Caco-2 (cell line): ENCODE measurements around the gene NEURL4. TPM values are rescaled to one million over a fixed set of nuclear protein-coding genes. Genes with fewer than 3 reads are reported as not detected.

Experiments used
- BruUV-seq: library from RNA; stranded (reverse); fragments of 400-500 nt; replicated peaks from 2 replicates; lab custom pipeline; 2021; lab: Mats Ljungman, UMichigan
- CTCF ChIA-PET: fragments of 300-600 bp; sonication (Branson Sonifier 250); formaldehyde crosslinking; loops from one replicate; lab custom pipeline; 2022; ENCODE audit warnings: antibody characterized with exemption; lab: Charles Lee
- POLR2A ChIA-PET: fragments of 300-600 bp; sonication (Branson Sonifier 250); formaldehyde crosslinking; loops from one replicate; lab custom pipeline; 2022; ENCODE audit warnings: antibody characterized with exemption; lab: Charles Lee
- DNase-seq, 2 experiments: peaks; one replicate each; pipeline versions ENCODE4 v3.0.0 to v3.0.0-alpha.2; 2020 to 2022
- H3K27me3 ChIP-seq: replicated peaks from 2 replicates; pipeline ENCODE4 v1.6.0; 2011; ENCODE audit warnings: low read length; ENCODE audit not compliant: control insufficient read depth, insufficient read depth
- H3K36me3 ChIP-seq: 2 replicates; pipeline ENCODE4 v1.5.1; 2011; ENCODE audit warnings: low read length; ENCODE audit not compliant: control insufficient read depth, insufficient read depth
- H3K4me1 ChIP-seq: fragments of 250-450 bp; sonication (Bioruptor Pico); 2 replicates; pipeline ENCODE4 v1.5.1; 2020; ENCODE audit warnings: mild to moderate bottlenecking
- H3K4me3 ChIP-seq: 2 replicates; pipeline ENCODE4 v1.5.1; 2011; ENCODE audit warnings: low read depth, mild to moderate bottlenecking, control low read depth, low read length
- H3K9me3 ChIP-seq: fragments of 250-450 bp; sonication (Bioruptor Pico); 2 replicates; pipeline ENCODE4 v1.5.1; 2020; ENCODE audit warnings: mild to moderate bottlenecking, moderate library complexity
- H3K27ac Mint-ChIP-seq: one replicate; pipeline ENCODE4 v1.8.0; 2022; ENCODE audit warnings: mixed read lengths; ENCODE audit not compliant: unreplicated experiment
- H3K27me3 Mint-ChIP-seq: one replicate; pipeline ENCODE4 v1.8.0; 2022; ENCODE audit warnings: mixed read lengths; ENCODE audit not compliant: insufficient read depth, unreplicated experiment
- H3K36me3 Mint-ChIP-seq: one replicate; pipeline ENCODE4 v1.8.0; 2022; ENCODE audit warnings: mild to moderate bottlenecking, mixed read lengths; ENCODE audit not compliant: insufficient read depth, unreplicated experiment
- H3K4me1 Mint-ChIP-seq: one replicate; pipeline ENCODE4 v1.8.0; 2022; ENCODE audit warnings: low read depth, mixed read lengths; ENCODE audit not compliant: unreplicated experiment
- H3K4me3 Mint-ChIP-seq: one replicate; pipeline ENCODE4 v1.8.0; 2022; ENCODE audit warnings: mild to moderate bottlenecking, moderate library complexity, mixed read lengths; ENCODE audit not compliant: unreplicated experiment
- H3K9me3 Mint-ChIP-seq: one replicate; pipeline ENCODE4 v1.8.0; 2022; ENCODE audit warnings: mixed read lengths; ENCODE audit not compliant: unreplicated experiment
- intact Hi-C: fragments of 100-400 bp; cut with micrococcal nuclease; formaldehyde crosslinking; loops from one replicate; pipeline ENCODE4 v1.10.0; 2022; ENCODE audit not compliant: unreplicated experiment
- total RNA-seq: library from RNA; stranded (reverse); gene quantifications from 2 replicates; pipeline ENCODE4 v1.2.3, GENCODE V29; 2022
- TF ChIP-seq, protein P1 (sequence below), 2 experiments: fragments of 200-600 bp in 1 of 2; IDR thresholded peaks; 1 replicate in 1 of 2; 2 replicates in 1 of 2; pipeline versions ENCODE4 v1.5.1 to v1.8.0; 2011 to 2022; ENCODE audit warnings: antibody characterized with exemption in 1 of 2, control low read depth in 1 of 2, inconsistent platforms in 1 of 2, low read depth in 1 of 2, low read length in 1 of 2, mild to moderate bottlenecking in 1 of 2, moderate library complexity in 1 of 2; ENCODE audit not compliant: insufficient read depth in 1 of 2, severe bottlenecking in 1 of 2, unreplicated experiment in 1 of 2

NEURL4 gene
- total RNA-seq, 1 experiment from 2014 or later, result 31.1 TPM

GRCh38 chr17:7266784-7267183 is 62.4 kb downstream of the NEURL4 start:
- POLR2A ChIA-PET, result no interaction called here
- Histone ChIP-seq H3K4me1 (peaks cover 5% of the 10 kb centered on the region; the same call in 1 of the 2 replicates), H3K27me3 (no peaks in the 10 kb centered on the region), H3K4me3 (no peak overlapping the region), H3K36me3 (no peaks in the 10 kb centered on the region), H3K9me3 (no peaks in the 10 kb centered on the region)
- H3K9me3 Mint-ChIP-seq, result no peaks in the 10 kb centered on the region
- H3K4me3 Mint-ChIP-seq, result no peak overlapping the region
- no TSS peak for BruUV-seq
- H3K27ac Mint-ChIP-seq, result no peak overlapping the region
- H3K27me3 Mint-ChIP-seq, result no peaks in the 10 kb centered on the region
- peaks cover 21% of the 10 kb centered on the region for H3K36me3 Mint-ChIP-seq
- DNase-seq, result no peak
- TF ChIP-seq, protein P1, sequence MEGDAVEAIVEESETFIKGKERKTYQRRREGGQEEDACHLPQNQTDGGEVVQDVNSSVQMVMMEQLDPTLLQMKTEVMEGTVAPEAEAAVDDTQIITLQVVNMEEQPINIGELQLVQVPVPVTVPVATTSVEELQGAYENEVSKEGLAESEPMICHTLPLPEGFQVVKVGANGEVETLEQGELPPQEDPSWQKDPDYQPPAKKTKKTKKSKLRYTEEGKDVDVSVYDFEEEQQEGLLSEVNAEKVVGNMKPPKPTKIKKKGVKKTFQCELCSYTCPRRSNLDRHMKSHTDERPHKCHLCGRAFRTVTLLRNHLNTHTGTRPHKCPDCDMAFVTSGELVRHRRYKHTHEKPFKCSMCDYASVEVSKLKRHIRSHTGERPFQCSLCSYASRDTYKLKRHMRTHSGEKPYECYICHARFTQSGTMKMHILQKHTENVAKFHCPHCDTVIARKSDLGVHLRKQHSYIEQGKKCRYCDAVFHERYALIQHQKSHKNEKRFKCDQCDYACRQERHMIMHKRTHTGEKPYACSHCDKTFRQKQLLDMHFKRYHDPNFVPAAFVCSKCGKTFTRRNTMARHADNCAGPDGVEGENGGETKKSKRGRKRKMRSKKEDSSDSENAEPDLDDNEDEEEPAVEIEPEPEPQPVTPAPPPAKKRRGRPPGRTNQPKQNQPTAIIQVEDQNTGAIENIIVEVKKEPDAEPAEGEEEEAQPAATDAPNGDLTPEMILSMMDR (IDR thresholded peaks at IDR 0.05; ENCODE audit: insufficient read depth in 1 of 2, low read depth in 1 of 2, low read length in 1 of 2, severe bottlenecking in 1 of 2, unreplicated experiment in 1 of 2), result no peak
- intact Hi-C loops, result no loop called here
- peaks cover 9% of the 10 kb centered on the region for H3K4me1 Mint-ChIP-seq
- CTCF ChIA-PET, result interaction anchor here (0.8 kb wide), 1 partner anchor 221 kb away, joined by 3 read pairs; no protein-coding TSS in a partner anchor

Other genes with a start within 250 kb of the NEURL4 start
- gene CLEC10A, start 249.1 kb downstream of the NEURL4 start, total RNA-seq, result not detected in 2 replicates
- 12.8 and 14.3 TPM in 2 replicates for gene ASGR2, start 214.5 kb downstream of the NEURL4 start, total RNA-seq
- 8.3 and 9.2 TPM in 2 replicates for gene ASGR1, start 150.0 kb downstream of the NEURL4 start, total RNA-seq
- gene DLG4, start 109.5 kb downstream of the NEURL4 start, total RNA-seq, result 0.98 and 1.8 TPM in 2 replicates
- gene ACADVL, start 109.4 kb downstream of the NEURL4 start, total RNA-seq, result 133 and 164 TPM in 2 replicates
- gene DVL2, start 94.8 kb downstream of the NEURL4 start, total RNA-seq, result 38.3 and 41.3 TPM in 2 replicates
- 20.5 and 20.6 TPM in 2 replicates for gene PHF23, start 89.9 kb downstream of the NEURL4 start, total RNA-seq
- 129 and 140 TPM in 2 replicates for gene GABARAP, start 86.9 kb downstream of the NEURL4 start, total RNA-seq
- gene CTDNEP1, start 77.6 kb downstream of the NEURL4 start, total RNA-seq, result 68.6 and 71.1 TPM in 2 replicates
- 43.2 and 43.3 TPM in 2 replicates for gene ELP5, start 77.1 kb downstream of the NEURL4 start, total RNA-seq
- gene CLDN7, start 66.9 kb downstream of the NEURL4 start, total RNA-seq, result 111 and 115 TPM in 2 replicates
- gene SLC2A4, start 47.6 kb downstream of the NEURL4 start, total RNA-seq, result 0.35 and 0.88 TPM in 2 replicates
- 21.1 and 27.6 TPM in 2 replicates for gene YBX2, start 34.7 kb downstream of the NEURL4 start, total RNA-seq
- 345 and 388 TPM in 2 replicates for gene EIF5A, start 21.7 kb downstream of the NEURL4 start, total RNA-seq
- 36.0 and 39.2 TPM in 2 replicates for gene GPS2, start 14.0 kb downstream of the NEURL4 start, total RNA-seq
- 1.6 TPM in 1 of 2 replicates, not detected in the other for gene ACAP1, start 7.2 kb upstream of the NEURL4 start, total RNA-seq
- 5.1 and 5.4 TPM in 2 replicates for gene KCTD11, start 22.8 kb upstream of the NEURL4 start, total RNA-seq
- gene TMEM95, start 25.8 kb upstream of the NEURL4 start, total RNA-seq, result not detected in 2 replicates
- gene TNK1, start 51.8 kb upstream of the NEURL4 start, total RNA-seq, result 6.1 and 6.4 TPM in 2 replicates
- gene PLSCR3, start 65.2 kb upstream of the NEURL4 start, total RNA-seq, result 12.7 and 14.5 TPM in 2 replicates
- gene TMEM256, start 74.8 kb upstream of the NEURL4 start, total RNA-seq, result 40.2 and 41.3 TPM in 2 replicates
- 12.6 and 16.1 TPM in 2 replicates for gene NLGN2, start 78.5 kb upstream of the NEURL4 start, total RNA-seq
- gene SPEM1, start 91.0 kb upstream of the NEURL4 start, total RNA-seq, result 0.52 TPM in 1 of 2 replicates, not detected in the other
- gene SPEM2, start 96.3 kb upstream of the NEURL4 start, total RNA-seq, result not detected in 2 replicates
- gene SPEM3, start 99.5 kb upstream of the NEURL4 start, total RNA-seq, result not detected in 2 replicates
- 2.9 and 3.7 TPM in 2 replicates for gene TMEM102, start 106.1 kb upstream of the NEURL4 start, total RNA-seq
- gene FGF11, start 110.2 kb upstream of the NEURL4 start, total RNA-seq, result 0.91 and 1.3 TPM in 2 replicates
- 1.7 and 2.6 TPM in 2 replicates for gene CHRNB1, start 115.7 kb upstream of the NEURL4 start, total RNA-seq
- 15.5 and 16.5 TPM in 2 replicates for gene ZBTB4, start 150.3 kb upstream of the NEURL4 start, total RNA-seq
- gene SLC35G6, start 152.1 kb upstream of the NEURL4 start, total RNA-seq, result not detected in 2 replicates
- 69.8 and 72.1 TPM in 2 replicates for gene POLR2A, start 155.0 kb upstream of the NEURL4 start, total RNA-seq
- not detected in 2 replicates for gene TNFSF12, start 219.7 kb upstream of the NEURL4 start, total RNA-seq
- 0.20 TPM in 1 of 2 replicates, not detected in the other for gene TNFSF13, start 229.4 kb upstream of the NEURL4 start, total RNA-seq
- gene SENP3, start 232.6 kb upstream of the NEURL4 start, total RNA-seq, result 29.2 and 30.2 TPM in 2 replicates